ENCODE data around the gene BFSP1.

BFSP1 gene

DNA sequence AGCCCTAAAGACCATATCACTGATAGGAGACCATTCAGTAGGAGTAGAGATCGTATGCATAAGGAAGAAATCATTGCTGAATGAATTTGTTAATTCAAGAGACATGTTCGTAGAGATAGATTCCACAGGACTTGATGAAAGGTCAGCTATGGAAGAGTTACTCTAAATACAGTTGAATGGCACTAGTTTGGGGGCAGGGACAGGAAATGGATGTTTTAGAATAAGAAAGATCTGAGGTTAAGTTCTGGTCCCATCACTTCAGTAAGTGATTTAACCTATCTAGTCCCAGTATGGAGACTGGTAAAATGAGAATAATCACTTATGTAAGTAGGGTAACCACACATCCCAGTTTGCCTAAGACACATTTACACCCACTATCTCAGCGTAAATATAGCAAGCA, 2.9 kb upstream of the BFSP1 start:
- no peak for ATAC-seq
- TF ChIP-seq, protein P1, sequence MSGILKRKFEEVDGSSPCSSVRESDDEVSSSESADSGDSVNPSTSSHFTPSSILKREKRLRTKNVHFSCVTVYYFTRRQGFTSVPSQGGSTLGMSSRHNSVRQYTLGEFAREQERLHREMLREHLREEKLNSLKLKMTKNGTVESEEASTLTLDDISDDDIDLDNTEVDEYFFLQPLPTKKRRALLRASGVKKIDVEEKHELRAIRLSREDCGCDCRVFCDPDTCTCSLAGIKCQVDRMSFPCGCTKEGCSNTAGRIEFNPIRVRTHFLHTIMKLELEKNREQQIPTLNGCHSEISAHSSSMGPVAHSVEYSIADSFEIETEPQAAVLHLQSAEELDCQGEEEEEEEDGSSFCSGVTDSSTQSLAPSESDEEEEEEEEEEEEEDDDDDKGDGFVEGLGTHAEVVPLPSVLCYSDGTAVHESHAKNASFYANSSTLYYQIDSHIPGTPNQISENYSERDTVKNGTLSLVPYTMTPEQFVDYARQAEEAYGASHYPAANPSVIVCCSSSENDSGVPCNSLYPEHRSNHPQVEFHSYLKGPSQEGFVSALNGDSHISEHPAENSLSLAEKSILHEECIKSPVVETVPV (CRISPR knock-in tag; IDR thresholded peaks at IDR 0.05), result no peak
- TF ChIP-seq, protein P2, sequence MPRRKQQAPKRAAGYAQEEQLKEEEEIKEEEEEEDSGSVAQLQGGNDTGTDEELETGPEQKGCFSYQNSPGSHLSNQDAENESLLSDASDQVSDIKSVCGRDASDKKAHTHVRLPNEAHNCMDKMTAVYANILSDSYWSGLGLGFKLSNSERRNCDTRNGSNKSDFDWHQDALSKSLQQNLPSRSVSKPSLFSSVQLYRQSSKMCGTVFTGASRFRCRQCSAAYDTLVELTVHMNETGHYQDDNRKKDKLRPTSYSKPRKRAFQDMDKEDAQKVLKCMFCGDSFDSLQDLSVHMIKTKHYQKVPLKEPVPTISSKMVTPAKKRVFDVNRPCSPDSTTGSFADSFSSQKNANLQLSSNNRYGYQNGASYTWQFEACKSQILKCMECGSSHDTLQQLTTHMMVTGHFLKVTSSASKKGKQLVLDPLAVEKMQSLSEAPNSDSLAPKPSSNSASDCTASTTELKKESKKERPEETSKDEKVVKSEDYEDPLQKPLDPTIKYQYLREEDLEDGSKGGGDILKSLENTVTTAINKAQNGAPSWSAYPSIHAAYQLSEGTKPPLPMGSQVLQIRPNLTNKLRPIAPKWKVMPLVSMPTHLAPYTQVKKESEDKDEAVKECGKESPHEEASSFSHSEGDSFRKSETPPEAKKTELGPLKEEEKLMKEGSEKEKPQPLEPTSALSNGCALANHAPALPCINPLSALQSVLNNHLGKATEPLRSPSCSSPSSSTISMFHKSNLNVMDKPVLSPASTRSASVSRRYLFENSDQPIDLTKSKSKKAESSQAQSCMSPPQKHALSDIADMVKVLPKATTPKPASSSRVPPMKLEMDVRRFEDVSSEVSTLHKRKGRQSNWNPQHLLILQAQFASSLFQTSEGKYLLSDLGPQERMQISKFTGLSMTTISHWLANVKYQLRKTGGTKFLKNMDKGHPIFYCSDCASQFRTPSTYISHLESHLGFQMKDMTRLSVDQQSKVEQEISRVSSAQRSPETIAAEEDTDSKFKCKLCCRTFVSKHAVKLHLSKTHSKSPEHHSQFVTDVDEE (CRISPR knock-in tag; IDR thresholded peaks at IDR 0.05), result no peak
- TF ChIP-seq TCF4 (CRISPR knock-in tag; IDR thresholded peaks at IDR 0.05; ENCODE audit: borderline replicate concordance), result no peak
- TF ChIP-seq, protein P3, sequence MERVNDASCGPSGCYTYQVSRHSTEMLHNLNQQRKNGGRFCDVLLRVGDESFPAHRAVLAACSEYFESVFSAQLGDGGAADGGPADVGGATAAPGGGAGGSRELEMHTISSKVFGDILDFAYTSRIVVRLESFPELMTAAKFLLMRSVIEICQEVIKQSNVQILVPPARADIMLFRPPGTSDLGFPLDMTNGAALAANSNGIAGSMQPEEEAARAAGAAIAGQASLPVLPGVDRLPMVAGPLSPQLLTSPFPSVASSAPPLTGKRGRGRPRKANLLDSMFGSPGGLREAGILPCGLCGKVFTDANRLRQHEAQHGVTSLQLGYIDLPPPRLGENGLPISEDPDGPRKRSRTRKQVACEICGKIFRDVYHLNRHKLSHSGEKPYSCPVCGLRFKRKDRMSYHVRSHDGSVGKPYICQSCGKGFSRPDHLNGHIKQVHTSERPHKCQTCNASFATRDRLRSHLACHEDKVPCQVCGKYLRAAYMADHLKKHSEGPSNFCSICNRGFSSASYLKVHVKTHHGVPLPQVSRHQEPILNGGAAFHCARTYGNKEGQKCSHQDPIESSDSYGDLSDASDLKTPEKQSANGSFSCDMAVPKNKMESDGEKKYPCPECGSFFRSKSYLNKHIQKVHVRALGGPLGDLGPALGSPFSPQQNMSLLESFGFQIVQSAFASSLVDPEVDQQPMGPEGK (CRISPR knock-in tag; IDR thresholded peaks at IDR 0.05; ENCODE audit: borderline replicate concordance), result no peak

DNA sequence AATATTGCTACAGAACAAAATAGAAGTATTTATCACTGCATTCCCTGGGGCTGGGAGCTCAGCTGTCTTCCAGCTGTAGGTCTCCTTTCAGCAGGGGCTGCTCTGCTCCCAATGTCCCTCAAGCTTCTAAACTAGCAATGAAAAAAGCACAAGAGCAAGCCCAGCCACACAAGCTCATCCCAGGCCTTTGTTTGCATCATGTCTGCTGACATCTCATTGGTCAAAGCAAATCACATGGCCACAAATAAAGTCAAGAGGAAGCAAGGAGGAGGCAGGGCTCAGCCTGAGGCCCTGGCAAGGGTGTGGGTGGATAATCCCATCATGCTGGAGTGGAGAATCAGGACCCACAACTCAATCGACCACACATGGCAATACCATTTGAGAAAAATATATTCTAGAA, 2.2 kb upstream of the BFSP1 start:
- no peak for ATAC-seq
- TF ChIP-seq ZNF70 (CRISPR knock-in tag; IDR thresholded peaks at IDR 0.05), result no peak
- no peak for TF ChIP-seq ZNF565 (CRISPR knock-in tag; conservative IDR thresholded peaks at IDR 0.05; ENCODE audit: low read depth)
- TF ChIP-seq PPARA (CRISPR knock-in tag; IDR thresholded peaks at IDR 0.05; ENCODE audit: borderline replicate concordance), result no peak
- TF ChIP-seq, protein P4, sequence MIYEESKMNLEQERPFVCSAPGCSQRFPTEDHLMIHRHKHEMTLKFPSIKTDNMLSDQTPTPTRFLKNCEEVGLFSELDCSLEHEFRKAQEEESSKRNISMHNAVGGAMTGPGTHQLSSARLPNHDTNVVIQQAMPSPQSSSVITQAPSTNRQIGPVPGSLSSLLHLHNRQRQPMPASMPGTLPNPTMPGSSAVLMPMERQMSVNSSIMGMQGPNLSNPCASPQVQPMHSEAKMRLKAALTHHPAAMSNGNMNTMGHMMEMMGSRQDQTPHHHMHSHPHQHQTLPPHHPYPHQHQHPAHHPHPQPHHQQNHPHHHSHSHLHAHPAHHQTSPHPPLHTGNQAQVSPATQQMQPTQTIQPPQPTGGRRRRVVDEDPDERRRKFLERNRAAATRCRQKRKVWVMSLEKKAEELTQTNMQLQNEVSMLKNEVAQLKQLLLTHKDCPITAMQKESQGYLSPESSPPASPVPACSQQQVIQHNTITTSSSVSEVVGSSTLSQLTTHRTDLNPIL (CRISPR knock-in tag; IDR thresholded peaks at IDR 0.05; ENCODE audit: low read depth), result no peak

DNA sequence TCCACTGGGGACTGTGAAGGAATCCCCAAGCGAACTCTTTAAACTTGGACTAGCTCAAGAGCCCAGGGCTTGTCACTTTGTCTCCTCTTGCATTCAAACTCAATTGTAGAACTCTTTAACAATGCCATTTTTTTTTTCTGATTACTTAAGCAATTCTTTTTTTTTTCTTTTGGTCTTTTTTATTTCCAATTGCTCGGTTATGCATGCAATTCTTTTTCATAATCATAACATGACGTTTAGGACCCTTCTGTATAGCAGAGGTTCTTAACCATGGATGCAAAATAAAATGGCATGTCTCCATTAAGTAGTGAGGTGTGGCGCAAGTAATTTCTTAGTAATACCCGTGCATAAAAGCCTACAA, 466 bp upstream of the BFSP1 start:
- no peak for ATAC-seq
- TF ChIP-seq ISL1 (CRISPR knock-in tag; IDR thresholded peaks at IDR 0.05), result no peak
- no peak for TF ChIP-seq ARNTL (CRISPR knock-in tag; IDR thresholded peaks at IDR 0.05; ENCODE audit: borderline replicate concordance, low read depth)
- no peak for TF ChIP-seq ESRRG (CRISPR knock-in tag; IDR thresholded peaks at IDR 0.05)
- no peak for TF ChIP-seq ZNF8 (CRISPR knock-in tag; IDR thresholded peaks at IDR 0.05)
- no peak for TF ChIP-seq OSR1 (CRISPR knock-in tag; IDR thresholded peaks at IDR 0.05)
- TF ChIP-seq, protein P3 (CRISPR knock-in tag; IDR thresholded peaks at IDR 0.05; ENCODE audit: borderline replicate concordance), result no peak
- no peak for TF ChIP-seq ZC3H10 (CRISPR knock-in tag; IDR thresholded peaks at IDR 0.05)
- TF ChIP-seq TCF4 (CRISPR knock-in tag; IDR thresholded peaks at IDR 0.05; ENCODE audit: borderline replicate concordance), result no peak
- TF ChIP-seq, protein P5, sequence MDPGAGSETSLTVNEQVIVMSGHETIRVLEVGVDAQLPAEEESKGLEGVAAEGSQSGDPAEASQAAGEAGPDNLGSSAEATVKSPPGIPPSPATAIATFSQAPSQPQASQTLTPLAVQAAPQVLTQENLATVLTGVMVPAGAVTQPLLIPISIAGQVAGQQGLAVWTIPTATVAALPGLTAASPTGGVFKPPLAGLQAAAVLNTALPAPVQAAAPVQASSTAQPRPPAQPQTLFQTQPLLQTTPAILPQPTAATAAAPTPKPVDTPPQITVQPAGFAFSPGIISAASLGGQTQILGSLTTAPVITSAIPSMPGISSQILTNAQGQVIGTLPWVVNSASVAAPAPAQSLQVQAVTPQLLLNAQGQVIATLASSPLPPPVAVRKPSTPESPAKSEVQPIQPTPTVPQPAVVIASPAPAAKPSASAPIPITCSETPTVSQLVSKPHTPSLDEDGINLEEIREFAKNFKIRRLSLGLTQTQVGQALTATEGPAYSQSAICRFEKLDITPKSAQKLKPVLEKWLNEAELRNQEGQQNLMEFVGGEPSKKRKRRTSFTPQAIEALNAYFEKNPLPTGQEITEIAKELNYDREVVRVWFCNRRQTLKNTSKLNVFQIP (CRISPR knock-in tag; IDR thresholded peaks at IDR 0.05; ENCODE audit: borderline replicate concordance, low read depth), result no peak
- TF ChIP-seq ZNF565 (CRISPR knock-in tag; conservative IDR thresholded peaks at IDR 0.05; ENCODE audit: low read depth), result no peak
- no peak for TF ChIP-seq PPARA (CRISPR knock-in tag; IDR thresholded peaks at IDR 0.05; ENCODE audit: borderline replicate concordance)
- TF ChIP-seq, protein P1 (CRISPR knock-in tag; IDR thresholded peaks at IDR 0.05), result no peak
- TF ChIP-seq, protein P2 (CRISPR knock-in tag; IDR thresholded peaks at IDR 0.05), result no peak
- no peak for TF ChIP-seq ZFP3 (CRISPR knock-in tag; IDR thresholded peaks at IDR 0.05)
- no peak for TF ChIP-seq GLIS3 (CRISPR knock-in tag; IDR thresholded peaks at IDR 0.05)
- TF ChIP-seq, protein P4 (CRISPR knock-in tag; IDR thresholded peaks at IDR 0.05; ENCODE audit: low read depth), result no peak
- TF ChIP-seq CSDC2 (CRISPR knock-in tag; IDR thresholded peaks at IDR 0.05), result no peak
- TF ChIP-seq ZFP30 (CRISPR knock-in tag; IDR thresholded peaks at IDR 0.05), result no peak

All from SK-N-SH treated with all-trans-retinoic acid at 6 μM for 48 hours (cell line).